ENCODE data around the gene SC5D. TPM values are rescaled to one million over a fixed set of nuclear protein-coding genes. Genes with fewer than 3 reads are reported as not detected.

SC5D gene
- total and polyA plus RNA-seq, 2 of the 8 experiments (the other 6 are each of a cell fraction or from before 2014, with no cell fraction given), result 73.9 to 90.3 TPM

- ChIA-PET POLR2A (ENCODE audit: partially characterized antibody) (no interaction called here), CTCF (ENCODE audit: partially characterized antibody) (interaction anchor here (1.0 to 2.2 kb wide), 5 partner anchors 8 to 558 kb away, joined by 3 to 7 read pairs (median 5); no protein-coding TSS in a partner anchor)
- no peak overlapping the region for H3K4me3 ChIP-seq (ENCODE audit: extremely low read depth in 1 of 4, insufficient read depth in 2 of 4, low read depth in 3 of 4, low read length in 4 of 4)
These were observed 37.8 kb upstream of the SC5D start for GRCh38 chr11:121254756-121255155.

More at GRCh38 chr11:121254756-121255155, 37.8 kb upstream of the SC5D start:
- Histone ChIP-seq H3K56ac (replicated peaks; ENCODE audit: insufficient read length, low read depth, low read length) (no peak overlapping the region), H2AK5ac (ENCODE audit: low read depth, low read length) (no peak overlapping the region), H3K14ac (ENCODE audit: insufficient read length) (no peak overlapping the region), H3K18ac (ENCODE audit: extremely low read depth, low read length) (no peak overlapping the region), H3K23me2 (ENCODE audit: low read depth, low read length) (no peaks in the 10 kb centered on the region; the same call in 1 of the 2 replicates), H3K9ac (replicated peaks in 1 of 4; ENCODE audit: extremely low read depth in 1 of 4, low read depth in 3 of 4, low read length in 3 of 4) (no peak overlapping the region), H2BK5ac (ENCODE audit: low read depth, low read length) (no peak overlapping the region), H4K20me1 (replicated peaks in 1 of 2; ENCODE audit: control insufficient read depth in 1 of 2, insufficient read depth in 2 of 2, low read length in 2 of 2) (no peaks in the 10 kb centered on the region), H2BK15ac (ENCODE audit: low read length) (no peak overlapping the region), H2BK120ac (replicated peaks; ENCODE audit: low read depth, low read length) (no peak overlapping the region), H3K23ac (ENCODE audit: insufficient read length) (no peak overlapping the region), H3K27ac (ENCODE audit: low read depth, low read length) (no peak overlapping the region), H3K79me2 (ENCODE audit: control insufficient read depth in 1 of 2, insufficient read depth in 2 of 2, low read length in 2 of 2) (no peaks in the 10 kb centered on the region), H4K91ac (replicated peaks; ENCODE audit: insufficient read length, low read length) (no peak overlapping the region), H4K8ac (ENCODE audit: extremely low read depth, insufficient read depth, low read length) (no peak overlapping the region), H3K36me3 (ENCODE audit: control insufficient read depth in 2 of 4, insufficient read depth in 4 of 4, low read length in 3 of 4) (peaks cover 0 to 3% (median 0%) of the 10 kb centered on the region in 4 experiments; a peak in 1 of 8 replicates), H3K9me3 (ENCODE audit: insufficient read depth in 2 of 2, low read depth in 1 of 2, low read length in 1 of 2) (peaks cover 0 to 4% of the 10 kb centered on the region in 2 experiments; a peak in 1 of 4 replicates), H3K4me2 (ENCODE audit: insufficient read depth in 1 of 2, low read depth in 2 of 2, low read length in 2 of 2) (no peak overlapping the region; a peak in 1 of 4 replicates), H3K79me1 (ENCODE audit: low read depth, low read length) (no peaks in the 10 kb centered on the region), H3K27me3 (replicated peaks in 1 of 4; ENCODE audit: control insufficient read depth in 3 of 4, extremely low read depth in 1 of 4, insufficient read depth in 3 of 4, low read length in 3 of 4) (no peaks in the 10 kb centered on the region), H2AFZ (ENCODE audit: low read length) (no peak overlapping the region), H3K4ac (replicated peaks; ENCODE audit: insufficient read length, low read depth, low read length) (no peak overlapping the region), H2BK12ac (ENCODE audit: low read depth, low read length) (no peak overlapping the region), H3K4me1 (replicated peaks in 1 of 4; ENCODE audit: control insufficient read depth in 3 of 4, insufficient read depth in 4 of 4, low read length in 3 of 4) (peaks cover 0 to 5% (median 3%) of the 10 kb centered on the region in 4 experiments; a peak in 3 of 7 replicates), H2BK20ac (ENCODE audit: low read length) (no peak overlapping the region), H4K5ac (ENCODE audit: insufficient read length, low read depth, low read length) (no peak overlapping the region)
- DNase-seq (ENCODE audit: low read depth in 1 of 2, low spot score in 2 of 2) (no peak), FAIRE-seq (no peak)
- TF ChIP-seq EGR1 (IDR thresholded peaks at IDR 0.05; ENCODE audit: borderline replicate concordance, low read depth, low read length) (no peak), RFX5 (IDR thresholded peaks at IDR 0.05; ENCODE audit: borderline replicate concordance, low read depth, low read length) (no peak), KDM4A (IDR thresholded peaks at IDR 0.05; ENCODE audit: low read depth, low read length, severe bottlenecking) (no peak), TEAD4 (IDR thresholded peaks at IDR 0.05; ENCODE audit: low read depth, low read length) (no peak), POLR2A (IDR thresholded peaks at IDR 0.05; ENCODE audit: control extremely low read depth in 1 of 2, low read depth in 2 of 2, low read length in 2 of 2) (no peak)

Data from H1 (cell line).